RKO (cell line): ENCODE measurements around the gene NXPE3.
"Not testable (repeated sequence)": the region's sequence is repeated elsewhere in the genome, so short reads cannot be mapped to it uniquely, and the experiment has no call there.

Experiments
- DNase-seq: peaks from one replicate; pipeline ENCODE4 v3.0.0-alpha.2; 2016; ENCODE audit warnings: low spot score

The NXPE3 gene

DNA sequence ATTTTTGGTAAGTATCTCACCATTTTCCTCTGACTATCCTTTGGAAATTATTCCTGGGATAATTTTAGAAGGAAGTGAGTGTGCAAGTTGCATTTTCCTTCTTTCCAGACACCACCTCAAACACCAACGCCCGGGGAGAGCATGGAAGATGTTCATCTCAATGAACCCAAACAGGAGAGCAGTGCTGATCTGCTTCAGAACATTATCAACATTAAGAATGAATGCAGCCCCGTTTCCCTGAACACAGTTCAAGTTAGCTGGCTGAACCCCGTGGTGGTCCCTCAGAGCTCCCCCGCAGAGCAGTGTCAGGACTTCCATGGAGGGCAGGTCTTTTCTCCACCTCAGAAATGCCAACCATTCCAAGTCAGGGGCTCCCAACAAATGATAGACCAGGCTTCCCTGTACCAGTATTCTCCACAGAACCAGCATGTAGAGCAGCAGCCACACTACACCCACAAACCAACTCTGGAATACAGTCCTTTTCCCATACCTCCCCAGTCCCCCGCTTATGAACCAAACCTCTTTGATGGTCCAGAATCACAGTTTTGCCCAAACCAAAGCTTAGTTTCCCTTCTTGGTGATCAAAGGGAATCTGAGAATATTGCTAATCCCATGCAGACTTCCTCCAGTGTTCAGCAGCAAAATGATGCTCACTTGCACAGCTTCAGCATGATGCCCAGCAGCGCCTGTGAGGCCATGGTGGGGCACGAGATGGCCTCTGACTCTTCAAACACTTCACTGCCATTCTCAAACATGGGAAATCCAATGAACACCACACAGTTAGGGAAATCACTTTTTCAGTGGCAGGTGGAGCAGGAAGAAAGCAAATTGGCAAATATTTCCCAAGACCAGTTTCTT is 74.2 kb downstream of the NXPE3 start:
- DNase-seq: peak; percentile 31

DNA sequence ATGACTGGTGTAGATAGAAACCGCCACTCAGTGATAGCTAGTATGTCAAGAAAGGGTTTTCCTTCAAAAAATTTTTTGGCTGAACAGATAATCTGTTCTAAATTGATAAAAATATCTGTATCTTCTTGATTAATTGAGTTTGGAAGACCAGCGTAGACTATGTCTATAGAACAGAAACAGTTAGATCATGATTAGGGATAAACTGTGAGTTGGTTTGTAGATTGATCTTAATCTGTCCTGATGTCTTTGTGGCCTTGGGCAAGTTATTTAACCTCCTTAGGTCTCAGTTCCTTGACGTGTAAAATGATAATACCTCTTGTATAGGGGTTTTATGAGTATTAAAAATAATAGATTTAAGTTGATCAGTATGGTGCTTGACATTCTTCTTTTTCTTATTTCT is 75.0 kb downstream of the NXPE3 start:
- DNase-seq: peak; percentile 17

GRCh38 chr3:101854608-101855304 is 75.7 kb downstream of the NXPE3 start:
- DNase-seq: peak; percentile 29

DNA sequence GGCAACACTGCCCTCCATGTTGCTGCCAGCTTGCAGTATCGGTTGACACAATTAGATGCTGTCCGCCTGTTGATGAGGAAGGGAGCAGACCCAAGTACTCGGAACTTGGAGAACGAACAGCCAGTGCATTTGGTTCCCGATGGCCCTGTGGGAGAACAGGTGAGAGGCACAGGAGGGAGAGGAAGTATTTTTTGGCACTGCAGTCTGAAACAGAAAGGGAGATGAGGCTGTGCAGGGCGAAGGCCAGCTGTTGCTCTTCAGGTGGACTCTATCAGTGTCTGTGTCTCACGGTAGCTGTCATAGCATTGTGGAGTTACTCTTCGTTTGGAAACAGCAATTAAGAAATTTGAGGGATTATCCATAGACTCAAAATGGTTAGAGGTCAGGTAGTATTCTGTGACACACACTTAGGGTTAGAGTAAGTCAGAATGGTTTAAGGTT is 78.3 kb downstream of the NXPE3 start:
- DNase-seq: peak; percentile 33

- DNase-seq: peak; percentile 44
These were observed 79.5 kb downstream of the NXPE3 start for GRCh38 chr3:101858464-101859030.

GRCh38 chr3:101859882-101860448 is 81.0 kb downstream of the NXPE3 start:
- DNase-seq: no peak

DNA sequence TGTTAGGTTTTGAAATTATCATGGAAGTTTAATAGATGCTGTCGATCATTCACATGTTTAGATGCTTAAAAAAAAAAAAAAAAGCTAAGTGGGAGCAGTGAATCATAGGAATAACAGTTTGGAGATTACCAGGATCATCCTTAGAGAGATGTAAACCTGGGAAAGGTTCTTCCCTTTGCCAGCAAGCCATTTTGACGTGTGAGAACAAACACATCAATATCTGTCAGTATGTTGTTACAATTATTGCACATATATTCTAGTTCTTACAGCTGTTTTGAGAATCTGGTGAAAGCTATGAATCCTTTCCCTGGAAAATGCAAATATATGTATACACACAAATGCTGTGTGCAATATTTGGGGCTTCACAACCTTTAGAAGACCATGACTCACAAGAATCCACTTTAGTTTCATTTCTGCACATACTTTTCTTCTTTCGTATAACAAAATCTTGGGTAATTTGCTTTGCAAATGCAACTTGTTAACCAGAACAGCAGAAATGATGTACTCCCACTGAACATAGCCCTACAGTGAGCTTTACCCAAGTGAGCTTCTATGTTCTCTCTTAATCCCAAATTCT is 82.3 kb downstream of the NXPE3 start:
- peak; percentile 62 for DNase-seq

DNA sequence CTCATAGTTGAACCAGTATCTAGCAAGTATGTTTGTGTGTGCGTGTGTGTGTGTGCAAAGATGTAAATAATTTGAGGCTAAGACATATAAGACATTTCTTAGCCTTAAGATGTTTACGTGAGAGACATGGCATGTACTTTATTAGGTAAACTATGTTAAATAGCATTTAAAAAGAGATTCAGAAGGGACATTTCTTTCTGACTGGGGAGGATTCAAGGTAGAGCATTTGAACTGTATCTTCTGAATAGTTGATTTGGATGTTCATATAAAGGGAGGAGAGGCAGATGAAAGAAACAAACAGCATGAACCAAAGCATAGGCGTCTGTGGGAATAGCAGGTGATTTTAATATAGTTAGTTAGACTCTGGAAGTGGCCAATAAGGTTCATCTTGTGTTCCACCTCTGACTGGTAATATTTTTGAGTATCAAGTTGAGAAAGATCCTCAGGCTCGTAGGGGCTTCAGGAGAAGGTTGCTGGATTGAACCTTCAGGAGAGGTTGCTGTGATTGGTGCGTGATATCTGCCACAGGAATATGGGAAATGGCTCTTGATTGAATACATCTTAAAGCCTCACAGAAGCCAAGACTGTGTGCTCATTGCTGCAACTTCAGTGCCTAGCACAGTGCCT is 82.9 kb downstream of the NXPE3 start:
- DNase-seq: peak; percentile 50

DNA sequence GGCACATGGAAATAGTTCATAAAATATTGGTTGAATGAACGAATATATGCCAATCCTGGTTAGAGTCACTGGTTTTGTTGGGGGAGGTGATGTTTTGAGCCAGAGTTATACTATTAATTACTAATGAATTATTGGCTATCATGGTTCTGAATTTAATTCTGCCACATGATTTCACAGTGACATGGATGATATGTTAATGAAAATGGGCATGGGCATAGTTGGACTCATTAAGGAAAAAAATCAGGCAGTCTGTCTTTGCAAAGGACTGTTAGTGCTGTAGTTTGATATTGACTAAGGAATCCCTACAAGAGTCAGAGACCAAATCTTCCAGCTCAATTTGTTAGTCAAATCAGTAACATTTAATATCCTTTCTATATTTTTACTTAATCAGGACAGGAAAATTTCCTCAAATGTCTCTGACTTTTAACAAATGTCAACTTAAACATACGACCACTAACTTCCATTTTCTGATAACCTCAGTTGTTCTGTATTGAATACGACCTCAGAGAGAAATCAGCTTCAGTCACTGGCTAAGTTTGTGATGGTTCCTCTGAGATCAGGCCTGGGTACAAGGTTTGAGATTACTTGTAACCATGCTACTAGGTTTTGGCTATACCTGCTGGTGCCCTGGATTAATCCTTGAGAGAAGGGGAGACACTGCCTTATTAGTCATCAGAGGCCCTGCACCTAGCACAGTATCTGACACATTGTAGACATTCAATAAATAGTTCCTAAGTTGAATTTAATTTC is 83.6 kb downstream of the NXPE3 start:
- peak; percentile 40 for DNase-seq

GRCh38 chr3:101864926-101865325 is 85.9 kb downstream of the NXPE3 start:
- DNase-seq: not testable (repeated sequence)

DNA sequence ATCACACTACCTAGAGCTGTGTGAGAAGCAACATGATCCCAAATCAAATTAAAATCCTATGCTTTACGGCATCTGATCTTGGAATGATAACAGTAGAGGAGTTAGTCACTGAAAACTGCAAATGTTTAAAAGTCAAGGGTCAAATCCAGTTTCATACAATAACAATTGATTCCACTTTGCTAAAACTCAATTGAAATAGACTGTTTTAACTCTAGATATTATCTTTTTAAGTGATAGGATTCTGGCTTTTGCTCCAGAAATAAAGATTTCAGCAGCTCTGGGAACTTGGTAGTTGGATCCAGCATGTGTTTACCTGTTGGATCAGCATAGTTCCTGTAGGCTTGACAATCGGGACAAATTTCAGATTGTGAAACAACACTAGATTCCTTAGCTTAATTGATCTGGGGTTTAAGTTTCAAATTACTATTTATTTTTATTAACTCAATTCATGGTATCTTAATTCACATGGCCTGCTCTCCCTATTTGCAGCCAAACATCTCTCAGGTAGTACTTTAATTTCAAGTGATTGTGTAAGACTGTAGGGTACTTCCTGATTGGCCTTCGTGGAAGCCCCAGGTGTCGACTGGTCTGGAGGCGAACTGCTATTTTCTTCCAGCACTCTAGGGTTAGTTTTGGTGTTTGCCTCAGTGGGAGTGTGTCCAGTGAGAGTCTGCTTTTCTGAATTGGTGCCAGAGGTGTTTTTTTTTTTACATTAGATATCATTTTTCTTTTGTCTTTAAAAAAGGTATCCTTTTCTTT is 86.9 kb downstream of the NXPE3 start:
- DNase-seq: peak; percentile 20

- no peak for DNase-seq
These were observed 88.5 kb downstream of the NXPE3 start for GRCh38 chr3:101867511-101867910.

- DNase-seq: no peak
These were observed 89.0 kb downstream of the NXPE3 start for GRCh38 chr3:101867996-101868395.

DNA sequence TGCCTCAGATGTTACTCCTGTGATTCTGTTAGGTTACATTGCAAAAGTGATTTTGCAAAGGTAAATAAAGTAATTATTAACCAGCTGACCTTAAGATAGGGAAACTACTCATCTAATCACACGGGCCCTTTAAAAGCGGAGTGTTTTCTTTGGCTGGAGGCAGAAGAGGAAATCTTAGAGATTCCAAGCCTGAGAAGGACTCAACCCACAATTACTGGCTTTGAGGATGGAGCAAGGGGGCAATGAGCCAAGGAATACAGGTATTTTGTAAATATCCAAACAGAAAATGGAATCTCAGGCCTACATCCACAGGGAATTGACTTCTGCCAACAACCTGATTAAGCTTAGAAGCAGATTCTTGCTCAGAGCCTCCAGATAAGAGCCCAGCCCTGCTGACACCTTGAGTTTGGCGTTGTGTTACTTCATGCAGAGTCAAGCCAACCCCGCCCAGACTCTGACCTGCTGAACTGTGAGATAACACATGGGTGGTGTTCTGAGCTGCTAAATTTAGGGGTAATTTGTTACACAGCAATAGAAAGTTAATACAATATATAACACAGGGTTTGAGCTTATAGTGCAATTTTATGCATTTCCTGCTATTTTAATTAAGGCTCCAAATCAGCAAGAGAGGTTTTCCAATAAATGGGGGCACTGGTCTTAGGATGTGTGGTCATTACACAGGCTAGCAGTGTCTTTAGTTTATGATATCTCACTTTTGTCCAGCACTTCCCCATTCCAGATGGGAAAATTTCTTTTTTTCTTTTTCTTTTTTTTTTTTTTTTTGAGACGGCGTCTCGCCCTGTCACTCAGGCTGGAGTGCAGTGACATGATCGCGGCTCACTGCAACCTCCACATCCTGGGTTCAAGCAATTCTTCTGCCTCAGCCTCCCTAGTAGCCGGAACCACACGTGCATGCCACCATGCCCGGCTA is 89.8 kb downstream of the NXPE3 start:
- no peak for DNase-seq

- DNase-seq: no peak
These were observed 91.1 kb downstream of the NXPE3 start for GRCh38 chr3:101870138-101870537.

DNA sequence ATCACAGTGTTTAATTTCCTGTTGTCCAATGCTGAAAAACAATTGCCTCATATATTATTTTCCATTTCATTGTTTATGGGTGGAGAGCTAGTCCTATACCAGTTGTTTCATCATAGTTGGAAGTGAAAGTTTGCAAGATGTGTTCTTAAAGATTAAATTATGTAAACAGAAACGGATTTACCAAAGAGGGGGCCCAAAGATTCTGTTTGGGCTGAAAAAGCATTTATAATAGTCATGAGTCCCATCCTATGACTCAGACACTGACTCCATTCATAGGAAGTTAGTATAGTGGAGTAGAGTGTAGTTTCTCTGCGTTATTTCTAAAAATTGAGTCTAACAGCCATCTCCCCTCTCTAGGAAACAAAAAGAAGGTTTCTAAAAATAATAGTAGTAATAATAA is 94.6 kb downstream of the NXPE3 start:
- DNase-seq: peak; percentile 79

- DNase-seq: no peak
These were observed 97.1 kb downstream of the NXPE3 start for GRCh38 chr3:101876142-101876541.
